AG09319 (cell line): ENCODE data around the gene EFNB2.

ENCODE experiments used
- DNase-seq: peaks from one replicate; pipeline ENCODE4 v3.0.0-alpha.2; 2010; ENCODE audit warnings: low read depth; ENCODE audit errors: extremely low read depth
- CTCF ChIP-seq: IDR thresholded peaks from 2 replicates; pipeline ENCODE4 v1.5.1; 2011; ENCODE audit warnings: low read depth, mild to moderate bottlenecking, inconsistent platforms, low read length, moderate library complexity

The EFNB2 gene

GRCh38 chr13:106486287-106486686 lies 49.2 kb downstream of the EFNB2 start:
- DNase-seq: no peak
- TF ChIP-seq CTCF: no peak

GRCh38 chr13:106484537-106485193 lies 50.8 kb downstream of the EFNB2 start:
- no peak for TF ChIP-seq CTCF
- DNase-seq: no peak

- TF ChIP-seq CTCF: no peak
- DNase-seq: no peak
These were observed 51.4 kb downstream of the EFNB2 start for GRCh38 chr13:106484084-106484483.

- no peak for DNase-seq
- no peak for TF ChIP-seq CTCF
These were observed 53.5 kb downstream of the EFNB2 start for GRCh38 chr13:106481919-106482318.

- no peak for DNase-seq
These were observed 55.0 kb downstream of the EFNB2 start for GRCh38 chr13:106480351-106480910.

GRCh38 chr13:106479929-106480328 lies 55.5 kb downstream of the EFNB2 start:
- no peak for TF ChIP-seq CTCF
- DNase-seq: no peak

More at GRCh38 chr13:106480351-106480910, 55.0 kb downstream of the EFNB2 start:
- no peak for TF ChIP-seq CTCF

- DNase-seq: no peak
- TF ChIP-seq CTCF: no peak
These were observed 57.3 kb downstream of the EFNB2 start for GRCh38 chr13:106478116-106478515.
